Hippocampal formation (tissue), 2 donors: Measurements from ENCODE around the gene TRAPPC10.

Experiments
- DNase-seq, 2 donors: peaks; one replicate each; lab custom pipeline; 2025; lab: John Stamatoyannopoulos, UW

Gene TRAPPC10

GRCh38 chr21:43983390-43983789, 28.7 kb upstream of the TRAPPC10 start:
- DNase-seq = no peak

- no peak for DNase-seq
These were observed 28.2 kb upstream of the TRAPPC10 start for GRCh38 chr21:43983860-43984420.

GRCh38 chr21:43984905-43985689, 27.0 kb upstream of the TRAPPC10 start:
- DNase-seq = no peak

GRCh38 chr21:43985690-43986251, 26.3 kb upstream of the TRAPPC10 start:
- no peak for DNase-seq

- peak; percentile 51 to 62 for DNase-seq
These were observed 25.3 kb upstream of the TRAPPC10 start for GRCh38 chr21:43986544-43987451.

DNA sequence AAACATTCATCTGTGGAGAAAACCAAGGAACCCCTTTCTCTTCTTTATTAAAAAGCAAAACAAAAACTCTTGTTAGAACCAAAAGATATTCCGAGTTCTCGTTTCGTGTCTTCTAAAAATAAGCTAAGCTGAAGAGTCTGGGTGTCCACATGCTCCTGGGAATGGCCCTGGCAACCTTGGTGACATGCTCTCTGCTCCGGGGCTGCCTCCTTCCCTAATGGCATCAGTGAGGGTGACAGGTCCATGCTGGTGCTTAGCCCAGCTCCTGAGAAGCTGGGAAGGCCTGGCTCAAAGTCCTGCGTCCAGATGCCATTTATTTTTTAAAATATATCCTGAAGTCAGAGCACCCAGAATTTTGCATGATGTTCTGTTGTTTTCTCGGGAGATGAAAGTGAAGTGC, 24.6 kb upstream of the TRAPPC10 start:
- no peak for DNase-seq

- DNase-seq = no peak
These were observed 24.1 kb upstream of the TRAPPC10 start for GRCh38 chr21:43988016-43988415.

- DNase-seq = no peak
These were observed 23.4 kb upstream of the TRAPPC10 start for GRCh38 chr21:43988506-43989230.

- no peak for DNase-seq
These were observed 22.7 kb upstream of the TRAPPC10 start for GRCh38 chr21:43989401-43989800.

- DNase-seq = no peak
These were observed 20.6 kb upstream of the TRAPPC10 start for GRCh38 chr21:43991447-43991991.

- DNase-seq = no peak
These were observed 20.0 kb upstream of the TRAPPC10 start for GRCh38 chr21:43992121-43992520.

- no peak for DNase-seq
These were observed 18.6 kb upstream of the TRAPPC10 start for GRCh38 chr21:43993420-43993934.

GRCh38 chr21:43994085-43994484, 18.0 kb upstream of the TRAPPC10 start:
- DNase-seq = no peak

DNA sequence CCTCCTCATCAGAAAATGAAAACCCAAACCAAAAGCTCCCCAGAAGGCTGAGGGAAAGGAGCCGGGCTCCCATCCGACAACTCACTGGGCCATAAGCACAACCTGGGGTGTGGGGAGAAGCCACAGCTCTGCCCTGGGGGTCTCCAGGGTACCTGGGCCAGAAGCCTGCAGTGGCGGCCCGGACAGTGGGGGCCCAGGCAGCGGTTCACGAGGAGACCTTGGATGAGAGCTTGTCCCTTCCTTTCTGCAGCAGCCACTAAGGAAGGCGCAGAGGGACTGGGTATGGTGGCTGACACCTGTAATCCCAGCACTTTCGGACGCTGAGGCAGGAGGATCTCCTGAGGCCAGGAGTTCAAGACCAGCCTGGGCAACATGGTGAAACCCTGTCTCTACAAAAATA, 17.5 kb upstream of the TRAPPC10 start:
- DNase-seq = no peak

- DNase-seq = no peak
These were observed 16.5 kb upstream of the TRAPPC10 start for GRCh38 chr21:43995521-43996105.

DNA sequence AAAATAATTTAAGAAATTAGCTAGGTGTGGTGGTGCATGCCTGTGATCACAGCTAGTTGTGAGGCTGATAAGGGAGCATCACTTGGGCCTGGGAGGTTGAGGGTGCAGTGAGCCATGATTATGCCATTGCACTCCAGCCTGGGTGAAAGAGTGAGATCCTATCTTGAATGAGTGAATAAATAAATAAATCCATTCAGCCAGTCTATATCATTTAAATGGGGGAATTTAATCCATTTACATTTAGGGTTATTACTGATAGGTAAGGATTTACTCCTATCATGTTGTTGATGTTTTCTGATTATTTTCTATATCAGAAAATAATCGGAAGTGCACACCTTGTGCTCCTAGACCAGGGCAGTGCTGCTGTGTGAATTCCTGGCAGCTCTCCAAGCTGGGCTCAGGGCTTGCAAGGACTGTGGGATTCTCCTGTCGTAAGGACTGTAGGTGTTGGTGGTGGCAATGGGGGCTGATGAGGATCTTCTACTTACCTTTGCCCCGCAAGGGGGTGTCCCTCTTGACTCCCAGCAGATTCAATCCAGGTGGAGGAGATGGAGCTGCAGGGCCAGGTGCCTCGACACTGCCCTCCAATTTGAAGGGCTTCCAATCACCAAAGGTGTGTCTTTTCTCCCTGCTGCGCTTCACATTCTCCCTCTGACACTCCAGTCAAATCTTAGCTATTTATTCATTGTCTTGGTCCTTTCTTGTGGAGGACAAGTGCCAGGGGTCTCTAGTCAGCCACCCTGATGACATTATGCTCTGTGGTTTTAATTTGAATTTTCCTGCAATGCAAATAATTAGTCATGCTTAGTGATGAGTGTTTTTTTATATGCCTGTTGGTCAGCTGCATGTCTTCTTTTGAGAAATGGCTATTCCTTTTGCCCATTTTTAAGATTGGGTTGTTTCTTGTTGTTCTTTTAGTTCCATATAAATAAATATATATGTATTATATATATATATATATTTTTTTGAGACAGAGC, 14.1 kb upstream of the TRAPPC10 start:
- no peak for DNase-seq

GRCh38 chr21:44000360-44000759, 11.7 kb upstream of the TRAPPC10 start:
- DNase-seq = peak; percentile 72 to 86

- DNase-seq = no peak
These were observed 9.6 kb upstream of the TRAPPC10 start for GRCh38 chr21:44002511-44002910.

DNA sequence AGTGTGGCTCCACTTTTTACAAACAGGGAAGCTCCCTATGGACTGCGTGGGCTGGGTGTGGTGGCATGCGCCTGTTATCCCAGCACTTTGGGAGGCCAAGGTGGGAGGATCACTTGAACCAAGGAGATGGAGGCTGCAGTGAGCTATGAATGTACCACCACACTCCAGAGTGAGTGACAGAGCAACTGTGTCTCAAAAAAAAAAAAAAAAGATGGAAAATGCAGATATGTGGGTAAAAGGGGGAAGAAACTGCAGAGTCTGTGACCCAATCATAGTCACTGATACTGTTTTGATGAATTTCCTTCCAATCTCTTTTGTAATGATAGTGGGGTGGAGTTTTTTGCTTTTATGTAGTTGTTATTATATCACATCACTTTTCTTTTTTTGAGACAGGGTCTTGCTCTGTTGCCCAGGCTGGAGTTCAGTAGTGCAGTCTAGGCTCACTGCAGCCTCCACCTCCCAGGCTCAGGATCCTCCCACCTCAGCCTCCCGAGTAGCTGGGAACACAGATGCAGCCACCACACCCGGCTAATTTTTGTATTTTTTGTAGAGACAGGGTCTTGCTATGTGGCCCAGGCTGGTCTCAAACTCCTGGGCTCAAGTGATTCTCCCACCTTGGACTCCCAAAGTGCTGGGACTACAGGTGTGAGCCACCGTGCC, 8.7 kb upstream of the TRAPPC10 start:
- no peak for DNase-seq
